Neuron (in vitro differentiated cells): Measurements from ENCODE around the gene PBX3.

ENCODE experiments used
- H2AFZ ChIP-seq: one replicate; pipeline ENCODE4 v1.6.1; 2013; ENCODE audit warnings: low read depth, mild to moderate bottlenecking, inconsistent platforms, low read length, moderate library complexity
- H3K27me3 ChIP-seq: one replicate; pipeline ENCODE4 v1.6.1; 2013; ENCODE audit warnings: low read length; ENCODE audit not compliant: insufficient read depth
- H3K36me3 ChIP-seq: one replicate; pipeline ENCODE4 v1.6.1; 2013; ENCODE audit warnings: low read length; ENCODE audit not compliant: insufficient read depth
- H3K4me1 ChIP-seq: one replicate; pipeline ENCODE4 v1.6.1; 2013; ENCODE audit warnings: low read length; ENCODE audit not compliant: insufficient read depth
- H3K4me3 ChIP-seq: 2 replicates; pipeline ENCODE4 v1.5.1; 2013; ENCODE audit warnings: mild to moderate bottlenecking, low read length, moderate library complexity
- H3K9me3 ChIP-seq: one replicate; pipeline ENCODE4 v1.6.1; 2013; ENCODE audit warnings: low read length

Gene PBX3

GRCh38 chr9:125797930-125798329 lies 50.8 kb downstream of the PBX3 start:
- no peaks in the 10 kb centered on the region for H3K27me3 ChIP-seq
- no peak overlapping the region for H2AFZ ChIP-seq
- no peaks in the 10 kb centered on the region for H3K9me3 ChIP-seq
- no peak overlapping the region for H3K4me3 ChIP-seq
- no peaks in the 10 kb centered on the region for H3K4me1 ChIP-seq
- peaks cover 21% of the 10 kb centered on the region for H3K36me3 ChIP-seq

GRCh38 chr9:125803526-125803925 lies 56.4 kb downstream of the PBX3 start:
- Histone ChIP-seq H3K9me3 (no peaks in the 10 kb centered on the region), H3K27me3 (no peaks in the 10 kb centered on the region), H3K4me3 (no peak overlapping the region), H3K36me3 (peaks cover 19% of the 10 kb centered on the region), H3K4me1 (no peaks in the 10 kb centered on the region), H2AFZ (no peak overlapping the region)

GRCh38 chr9:125805057-125805456 lies 57.9 kb downstream of the PBX3 start:
- Histone ChIP-seq H3K4me3 (no peak overlapping the region), H3K27me3 (no peaks in the 10 kb centered on the region), H3K9me3 (no peaks in the 10 kb centered on the region), H2AFZ (no peak overlapping the region), H3K36me3 (peaks cover 15% of the 10 kb centered on the region), H3K4me1 (no peaks in the 10 kb centered on the region)

- H3K36me3 ChIP-seq = peaks cover 18% of the 10 kb centered on the region
- no peak overlapping the region for H2AFZ ChIP-seq
- no peak overlapping the region for H3K4me3 ChIP-seq
- H3K9me3 ChIP-seq = no peaks in the 10 kb centered on the region
- no peaks in the 10 kb centered on the region for H3K4me1 ChIP-seq
- H3K27me3 ChIP-seq = no peaks in the 10 kb centered on the region
These were observed 58.4 kb downstream of the PBX3 start for GRCh38 chr9:125805586-125805985.

GRCh38 chr9:125807079-125807478 lies 59.9 kb downstream of the PBX3 start:
- Histone ChIP-seq H3K4me1 (no peaks in the 10 kb centered on the region), H3K4me3 (no peak overlapping the region), H3K27me3 (no peaks in the 10 kb centered on the region), H3K36me3 (peaks cover 18% of the 10 kb centered on the region), H3K9me3 (no peaks in the 10 kb centered on the region), H2AFZ (no peak overlapping the region)

GRCh38 chr9:125810161-125810560 lies 63.0 kb downstream of the PBX3 start:
- no peaks in the 10 kb centered on the region for H3K4me1 ChIP-seq
- peaks cover 16% of the 10 kb centered on the region for H3K36me3 ChIP-seq

GRCh38 chr9:125811002-125811401 lies 63.8 kb downstream of the PBX3 start:
- H2AFZ ChIP-seq = no peak overlapping the region

More at GRCh38 chr9:125810161-125810560, 63.0 kb downstream of the PBX3 start:
- Histone ChIP-seq H3K27me3 (no peaks in the 10 kb centered on the region), H2AFZ (no peak overlapping the region), H3K4me3 (no peak overlapping the region), H3K9me3 (no peaks in the 10 kb centered on the region)

GRCh38 chr9:125812403-125812802 lies 65.2 kb downstream of the PBX3 start:
- Histone ChIP-seq H3K36me3 (peaks cover 16% of the 10 kb centered on the region), H3K4me1 (no peaks in the 10 kb centered on the region), H3K9me3 (no peaks in the 10 kb centered on the region), H2AFZ (no peak overlapping the region), H3K4me3 (no peak overlapping the region), H3K27me3 (no peaks in the 10 kb centered on the region)

More at GRCh38 chr9:125811002-125811401, 63.8 kb downstream of the PBX3 start:
- Histone ChIP-seq H3K36me3 (peaks cover 16% of the 10 kb centered on the region), H3K27me3 (no peaks in the 10 kb centered on the region), H3K9me3 (no peaks in the 10 kb centered on the region), H3K4me1 (no peaks in the 10 kb centered on the region), H3K4me3 (no peak overlapping the region)

- H3K4me3 ChIP-seq = no peak overlapping the region
- H3K36me3 ChIP-seq = peaks cover 13% of the 10 kb centered on the region
- H3K4me1 ChIP-seq = no peaks in the 10 kb centered on the region
- H2AFZ ChIP-seq = no peak overlapping the region
- no peaks in the 10 kb centered on the region for H3K27me3 ChIP-seq
- no peaks in the 10 kb centered on the region for H3K9me3 ChIP-seq
These were observed 68.4 kb downstream of the PBX3 start for GRCh38 chr9:125815568-125815967.

- Histone ChIP-seq H3K36me3 (peaks cover 8% of the 10 kb centered on the region), H3K4me1 (no peaks in the 10 kb centered on the region), H3K9me3 (no peaks in the 10 kb centered on the region), H3K27me3 (no peaks in the 10 kb centered on the region), H3K4me3 (no peak overlapping the region), H2AFZ (no peak overlapping the region)
These were observed 69.1 kb downstream of the PBX3 start for GRCh38 chr9:125816321-125816720.

GRCh38 chr9:125820100-125820804 lies 73.1 kb downstream of the PBX3 start:
- Histone ChIP-seq H2AFZ (no peak overlapping the region), H3K4me3 (no peak overlapping the region), H3K9me3 (no peaks in the 10 kb centered on the region), H3K4me1 (no peaks in the 10 kb centered on the region), H3K36me3 (peaks cover 2% of the 10 kb centered on the region), H3K27me3 (no peaks in the 10 kb centered on the region)

GRCh38 chr9:125821078-125821477 lies 73.9 kb downstream of the PBX3 start:
- Histone ChIP-seq H3K4me3 (no peak overlapping the region), H3K36me3 (peaks cover 2% of the 10 kb centered on the region), H3K27me3 (no peaks in the 10 kb centered on the region), H3K9me3 (no peaks in the 10 kb centered on the region), H3K4me1 (no peaks in the 10 kb centered on the region), H2AFZ (no peak overlapping the region)

GRCh38 chr9:125822160-125822559 lies 75.0 kb downstream of the PBX3 start:
- Histone ChIP-seq H2AFZ (no peak overlapping the region), H3K4me1 (no peaks in the 10 kb centered on the region), H3K27me3 (no peaks in the 10 kb centered on the region), H3K9me3 (no peaks in the 10 kb centered on the region), H3K4me3 (no peak overlapping the region), H3K36me3 (peaks cover 2% of the 10 kb centered on the region)

GRCh38 chr9:125822902-125823301 lies 75.7 kb downstream of the PBX3 start:
- no peak overlapping the region for H3K4me3 ChIP-seq
- no peak overlapping the region for H2AFZ ChIP-seq
- no peaks in the 10 kb centered on the region for H3K27me3 ChIP-seq
- H3K4me1 ChIP-seq = no peaks in the 10 kb centered on the region
- no peaks in the 10 kb centered on the region for H3K9me3 ChIP-seq
- peaks cover 2% of the 10 kb centered on the region for H3K36me3 ChIP-seq
